WTC11 (cell line): Measurements from ENCODE around the gene S1PR3.

ENCODE experiments used
- CTCF ChIP-seq: fragments of 200-600 bp; IDR thresholded peaks from 2 replicates; pipeline ENCODE4 v1.8.0; 2022; ENCODE audit warnings: antibody characterized with exemption
- FOXP1 ChIP-seq: sonication (generic); formaldehyde crosslinking; IDR thresholded peaks from 2 replicates; pipeline ENCODE4 v1.8.0; 2022; ENCODE audit warnings: missing genetic modification reagents, mild to moderate bottlenecking, moderate library complexity, borderline replicate concordance

- TF ChIP-seq CTCF = no peak
- no peak for TF ChIP-seq FOXP1 (CRISPR knock-in tag)
Measured at GRCh38 chr9:89009546-89009840, 18.2 kb downstream of the S1PR3 start.
